Measurements from ENCODE around the gene MED7.

The MED7 gene

DNA sequence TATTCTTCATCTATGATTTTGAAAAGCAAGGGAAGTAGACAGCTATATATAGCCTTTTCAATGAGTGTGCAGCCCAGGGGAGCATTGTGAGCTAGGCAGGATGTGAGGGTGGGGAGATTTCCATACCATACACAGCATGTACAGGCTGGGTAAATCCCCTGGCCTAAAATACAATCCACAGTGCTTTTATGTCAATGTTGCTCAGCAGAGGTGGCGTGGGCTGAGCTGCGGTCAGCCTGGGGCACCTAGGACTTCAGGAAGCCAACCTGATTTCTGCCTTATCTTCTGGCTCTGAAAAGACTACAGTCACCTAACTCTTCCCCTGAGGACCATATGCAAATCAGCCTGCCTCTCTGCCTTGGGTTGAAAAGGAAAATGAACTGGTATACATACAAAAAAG lies 29.7 kb upstream of the MED7 start:
- POLR2A ChIA-PET: no interaction called here
- no peak overlapping the region for H3K4me3 ChIP-seq (ENCODE audit: low read depth, low read length)
- TF ChIP-seq, protein P1, sequence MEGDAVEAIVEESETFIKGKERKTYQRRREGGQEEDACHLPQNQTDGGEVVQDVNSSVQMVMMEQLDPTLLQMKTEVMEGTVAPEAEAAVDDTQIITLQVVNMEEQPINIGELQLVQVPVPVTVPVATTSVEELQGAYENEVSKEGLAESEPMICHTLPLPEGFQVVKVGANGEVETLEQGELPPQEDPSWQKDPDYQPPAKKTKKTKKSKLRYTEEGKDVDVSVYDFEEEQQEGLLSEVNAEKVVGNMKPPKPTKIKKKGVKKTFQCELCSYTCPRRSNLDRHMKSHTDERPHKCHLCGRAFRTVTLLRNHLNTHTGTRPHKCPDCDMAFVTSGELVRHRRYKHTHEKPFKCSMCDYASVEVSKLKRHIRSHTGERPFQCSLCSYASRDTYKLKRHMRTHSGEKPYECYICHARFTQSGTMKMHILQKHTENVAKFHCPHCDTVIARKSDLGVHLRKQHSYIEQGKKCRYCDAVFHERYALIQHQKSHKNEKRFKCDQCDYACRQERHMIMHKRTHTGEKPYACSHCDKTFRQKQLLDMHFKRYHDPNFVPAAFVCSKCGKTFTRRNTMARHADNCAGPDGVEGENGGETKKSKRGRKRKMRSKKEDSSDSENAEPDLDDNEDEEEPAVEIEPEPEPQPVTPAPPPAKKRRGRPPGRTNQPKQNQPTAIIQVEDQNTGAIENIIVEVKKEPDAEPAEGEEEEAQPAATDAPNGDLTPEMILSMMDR (IDR thresholded peaks at IDR 0.05; ENCODE audit: insufficient read depth, low read length, missing control alignments): no peak
- CTCF ChIA-PET: interaction anchor here (1.0 to 1.2 kb wide), 2 partner anchors 81 to 155 kb away, joined by 3 read pairs; no protein-coding TSS in a partner anchor
- no peak for DNase-seq (ENCODE audit: low read depth, low spot score)

DNA sequence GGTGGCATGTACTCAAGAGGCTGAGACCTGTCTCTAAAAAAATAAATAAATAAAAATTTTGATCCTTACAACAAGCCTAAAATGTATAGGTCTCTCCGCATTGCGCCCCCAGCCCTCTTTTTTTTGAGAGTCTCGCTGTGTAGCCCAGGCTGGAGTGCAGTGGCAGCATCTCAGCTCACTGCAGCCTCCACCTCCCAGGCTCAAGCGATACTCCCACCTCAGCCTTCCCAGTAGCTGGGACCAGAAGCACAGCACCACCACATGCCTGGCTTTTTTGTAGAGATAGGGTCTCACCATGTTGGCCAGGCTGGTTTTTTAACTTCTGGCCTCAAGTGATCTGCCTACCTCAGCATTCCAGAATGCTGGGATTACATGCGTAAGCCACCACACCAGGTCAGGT lies 25.6 kb upstream of the MED7 start:
- CTCF ChIA-PET: interaction anchor here (1.0 to 3.8 kb wide), 3 partner anchors 11 to 19 kb away, joined by 3 to 20 read pairs (median 3); no protein-coding TSS in a partner anchor
- POLR2A ChIA-PET: no interaction called here
- DNase-seq (ENCODE audit: low read depth, low spot score): no peak
- TF ChIP-seq, protein P1 (IDR thresholded peaks at IDR 0.05; ENCODE audit: insufficient read depth, low read length, missing control alignments): no peak
- H3K4me3 ChIP-seq (ENCODE audit: low read depth, low read length): no peak overlapping the region

DNA sequence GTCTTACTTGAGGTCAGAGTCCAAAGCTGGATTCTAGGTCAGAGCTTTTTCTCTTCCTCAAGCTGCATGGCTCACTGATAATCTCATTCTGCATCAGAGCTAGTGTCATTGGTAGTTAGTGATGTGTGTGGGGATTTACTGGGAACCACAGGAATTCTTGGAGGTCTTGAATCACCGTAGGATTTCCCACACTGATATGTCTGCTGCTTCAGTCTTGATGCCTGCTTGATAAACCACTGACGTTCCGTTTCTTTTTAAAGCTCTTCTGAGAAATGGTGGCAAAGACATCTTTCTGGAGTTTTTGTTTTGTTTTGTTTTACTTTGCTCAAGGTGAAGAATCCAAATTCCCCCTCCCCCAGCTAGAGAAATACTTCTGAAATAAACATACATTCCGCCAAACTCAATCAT lies 24.6 kb upstream of the MED7 start:
- TF ChIP-seq, protein P1 (IDR thresholded peaks at IDR 0.05; ENCODE audit: insufficient read depth, low read length, missing control alignments): no peak
- CTCF ChIA-PET: interaction anchor here (0.7 to 3.8 kb wide), 4 partner anchors 9 to 18 kb away, joined by 3 to 20 read pairs (median 3); no protein-coding TSS in a partner anchor
- peak; percentile 80 for DNase-seq (ENCODE audit: low read depth, low spot score)
- H3K4me3 ChIP-seq (ENCODE audit: low read depth, low read length): no peak overlapping the region
- POLR2A ChIA-PET: interaction anchor here (0.5 to 0.6 kb wide), 2 partner anchors 20 to 834 kb away, joined by 3 read pairs; no protein-coding TSS in a partner anchor

DNA sequence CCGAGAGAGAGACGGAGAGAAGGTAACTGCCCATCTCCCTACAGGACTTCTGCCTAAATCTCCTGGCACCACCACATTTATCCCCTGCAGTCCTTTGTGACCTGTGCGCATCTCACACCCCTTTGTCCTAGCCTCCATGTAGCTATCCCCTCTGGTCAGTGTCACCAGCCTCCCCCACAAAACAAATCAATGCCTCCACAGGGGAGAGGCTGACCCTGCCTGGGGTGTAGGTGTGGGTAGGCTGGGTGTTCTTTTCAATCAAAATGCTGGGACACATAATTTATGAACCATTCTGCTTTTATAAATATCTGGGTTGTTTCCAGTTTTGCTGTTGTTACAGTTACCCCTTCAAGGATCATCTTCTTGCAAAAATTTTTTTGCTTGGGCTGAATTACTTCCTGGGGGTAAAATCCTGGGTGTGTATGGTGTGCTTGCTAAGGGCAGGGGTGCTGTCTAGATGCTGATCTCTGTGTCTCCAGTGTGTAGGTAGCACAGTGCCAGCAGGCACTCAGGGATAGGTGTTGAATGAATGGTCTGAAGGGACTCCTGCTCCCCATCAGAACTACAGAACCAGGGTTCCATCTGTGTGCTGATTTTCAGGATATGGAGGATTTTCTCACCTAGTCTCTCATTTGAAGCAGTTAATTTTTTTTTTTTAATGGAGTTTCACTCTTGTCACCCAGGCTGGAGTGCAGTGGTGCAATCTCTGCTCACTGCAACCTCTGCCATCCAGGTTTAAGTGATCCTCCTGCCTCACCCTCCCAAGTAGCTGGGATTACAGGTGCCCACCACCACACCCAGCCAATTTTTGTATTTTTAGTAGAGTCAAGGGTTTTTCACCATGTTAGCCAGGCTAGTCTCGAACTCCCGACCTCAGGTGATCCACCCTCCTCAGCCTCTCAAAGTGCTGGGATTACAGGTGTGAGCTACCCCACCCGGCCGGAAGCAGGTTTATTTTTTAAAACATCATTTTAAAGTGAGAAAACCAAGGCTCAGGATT lies 23.8 kb upstream of the MED7 start, which contains the start of gene GARIN3:
Gene GARIN3 (minus strand): TSS at position 51 of the 1,000 bp plus-strand sequence. CDS start 96 bp downstream, outside the sequence.
- TF ChIP-seq, protein P1 (IDR thresholded peaks at IDR 0.05; ENCODE audit: insufficient read depth, low read length, missing control alignments): no peak
- ChIA-PET POLR2A (interaction anchor here (0.6 kb wide), 1 partner anchor 21 kb away, joined by 3 read pairs; no protein-coding TSS in a partner anchor), CTCF (interaction anchor here (0.7 to 3.8 kb wide), 2 partner anchors 10 to 18 kb away, joined by 3 to 20 read pairs; no protein-coding TSS in a partner anchor)
- DNase-seq (ENCODE audit: low read depth, low spot score): no peak
- H3K4me3 ChIP-seq (ENCODE audit: low read depth, low read length): no peak within 1 kb of the TSS

DNA sequence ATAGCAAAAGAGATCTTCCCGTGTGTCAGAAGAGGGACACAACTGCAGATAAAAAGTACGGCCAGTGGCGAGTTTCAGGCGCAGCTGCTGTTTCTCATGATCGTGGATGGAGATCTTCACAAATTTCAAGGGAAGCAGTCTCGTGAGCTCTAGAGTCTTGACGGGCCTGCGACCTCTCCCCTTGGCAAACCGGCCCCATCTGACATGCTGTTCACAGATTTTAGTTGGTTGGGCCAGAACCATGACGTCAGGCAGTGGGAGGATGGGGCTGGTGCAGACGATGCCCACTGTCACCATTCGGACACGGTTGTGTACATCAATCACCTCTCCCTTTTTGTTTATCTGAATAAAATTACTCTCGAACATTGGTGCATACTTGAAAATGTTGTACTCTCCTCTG lies 23.0 kb upstream of the MED7 start:
- TF ChIP-seq, protein P1 (IDR thresholded peaks at IDR 0.05; ENCODE audit: insufficient read depth, low read length, missing control alignments): no peak
- POLR2A ChIA-PET: no interaction called here
- CTCF ChIA-PET: interaction anchor here (0.5 to 3.8 kb wide), 3 partner anchors 17 to 575 kb away, joined by 3 to 20 read pairs (median 3); no protein-coding TSS in a partner anchor
- no peak for DNase-seq (ENCODE audit: low read depth, low spot score)
- no peak overlapping the region for H3K4me3 ChIP-seq (ENCODE audit: low read depth, low read length)

DNA sequence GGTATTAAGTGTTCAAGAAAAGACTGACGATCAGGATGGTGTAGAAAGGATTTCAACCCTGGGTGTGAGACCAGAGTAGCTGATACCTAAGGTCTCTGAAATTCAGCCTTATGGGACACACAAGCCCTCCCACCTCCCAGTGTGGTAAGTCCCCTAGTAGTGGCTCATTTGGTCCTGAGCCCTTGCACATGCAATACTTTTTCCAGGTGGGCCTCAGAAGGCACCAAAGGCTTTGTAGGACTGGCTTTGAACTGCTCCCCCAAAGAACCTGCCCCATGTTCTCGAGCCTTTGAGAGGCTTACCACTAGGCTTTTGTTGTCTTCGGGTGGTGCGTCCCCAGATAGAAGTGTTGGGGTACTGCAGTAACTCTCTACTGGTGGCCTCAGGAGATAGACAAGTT lies 22.6 kb upstream of the MED7 start:
- no peak overlapping the region for H3K4me3 ChIP-seq (ENCODE audit: low read depth, low read length)
- DNase-seq (ENCODE audit: low read depth, low spot score): no peak
- CTCF ChIA-PET: interaction anchor here (0.5 to 3.8 kb wide), 3 partner anchors 16 to 575 kb away, joined by 3 to 20 read pairs (median 3); no protein-coding TSS in a partner anchor
- POLR2A ChIA-PET: no interaction called here
- TF ChIP-seq, protein P1 (IDR thresholded peaks at IDR 0.05; ENCODE audit: insufficient read depth, low read length, missing control alignments): no peak
